A204.1 (cell line): ENCODE results near the gene GNAI2.
"Not testable (repeated sequence)": the region's sequence is repeated elsewhere in the genome, so short reads cannot be mapped to it uniquely, and the experiment has no call there.

Source experiments
- FAIRE-seq: peaks from 2 replicates; lab custom pipeline; 2012; peaks lifted over from hg19 to GRCh38; lab: Jason Lieb, UNC

GNAI2 gene

GRCh38 chr3:50264964-50265485 lies 29.0 kb downstream of the GNAI2 start:
- no peak for FAIRE-seq

GRCh38 chr3:50265571-50265970 lies 29.6 kb downstream of the GNAI2 start:
- no peak for FAIRE-seq

- no peak for FAIRE-seq
Measured at GRCh38 chr3:50266017-50266416, 30.0 kb downstream of the GNAI2 start.

GRCh38 chr3:50266836-50267235 lies 30.8 kb downstream of the GNAI2 start:
- no peak for FAIRE-seq

- no peak for FAIRE-seq
Measured at GRCh38 chr3:50267280-50267913, 31.4 kb downstream of the GNAI2 start.

- FAIRE-seq = no peak
Measured at GRCh38 chr3:50268276-50268675, 32.3 kb downstream of the GNAI2 start.

GRCh38 chr3:50268703-50269451 lies 32.9 kb downstream of the GNAI2 start, which contains the start of gene SEMA3B:
Gene SEMA3B (plus strand): TSS chr3:50269147. CDS start chr3:50269241, 94 bp downstream.
- no peak for FAIRE-seq

- FAIRE-seq = no peak
Measured at GRCh38 chr3:50269460-50269859, 33.5 kb downstream of the GNAI2 start.

- FAIRE-seq = no peak
Measured at GRCh38 chr3:50269977-50270413, 34.0 kb downstream of the GNAI2 start.

- no peak for FAIRE-seq
Measured at GRCh38 chr3:50270422-50271224, 34.6 kb downstream of the GNAI2 start.

GRCh38 chr3:50271314-50271936 lies 35.4 kb downstream of the GNAI2 start:
- FAIRE-seq = no peak

- not testable (repeated sequence) for FAIRE-seq
Measured at GRCh38 chr3:50272538-50272910, 36.5 kb downstream of the GNAI2 start.

GRCh38 chr3:50272911-50273688 lies 37.1 kb downstream of the GNAI2 start:
- FAIRE-seq = no peak

- no peak for FAIRE-seq
Measured at GRCh38 chr3:50273689-50274065, 37.7 kb downstream of the GNAI2 start.

GRCh38 chr3:50274371-50275104 lies 38.5 kb downstream of the GNAI2 start:
- FAIRE-seq = no peak

- FAIRE-seq = no peak
Measured at GRCh38 chr3:50275141-50275995, 39.4 kb downstream of the GNAI2 start.

- no peak for FAIRE-seq
Measured at GRCh38 chr3:50275996-50276761, 40.2 kb downstream of the GNAI2 start.

- no peak for FAIRE-seq
Measured at GRCh38 chr3:50276762-50277101, 40.7 kb downstream of the GNAI2 start.
